NB4 (cell line): Measurements from ENCODE around the gene CDHR3.

Experiments used
- DNase-seq: peaks from one replicate; pipeline ENCODE4 v3.0.0; 2010; ENCODE audit warnings: low read depth
- H3K4me3 ChIP-seq: one replicate; pipeline ENCODE4 v1.5.1; 2011; ENCODE audit warnings: mild to moderate bottlenecking, low read depth, low read length, moderate library complexity
- MYC ChIP-seq: IDR thresholded peaks from 2 replicates; pipeline ENCODE4 v1.6.1; 2011; ENCODE audit warnings: low read depth, low read length
- POLR2A ChIP-seq: IDR thresholded peaks from 2 replicates; pipeline ENCODE4 v1.6.1; 2011; ENCODE audit warnings: mild to moderate bottlenecking; ENCODE audit not compliant: insufficient read length; ENCODE audit errors: extremely low read depth
- TF ChIP-seq, protein P1 (sequence below): IDR thresholded peaks from 2 replicates; pipeline ENCODE4 v1.6.1; 2011; ENCODE audit warnings: low read depth, low read length
- TF ChIP-seq, protein P2 (sequence below): IDR thresholded peaks from one replicate; pipeline ENCODE4 v1.5.1; 2012; ENCODE audit warnings: low read depth, low read length

Gene CDHR3

DNA sequence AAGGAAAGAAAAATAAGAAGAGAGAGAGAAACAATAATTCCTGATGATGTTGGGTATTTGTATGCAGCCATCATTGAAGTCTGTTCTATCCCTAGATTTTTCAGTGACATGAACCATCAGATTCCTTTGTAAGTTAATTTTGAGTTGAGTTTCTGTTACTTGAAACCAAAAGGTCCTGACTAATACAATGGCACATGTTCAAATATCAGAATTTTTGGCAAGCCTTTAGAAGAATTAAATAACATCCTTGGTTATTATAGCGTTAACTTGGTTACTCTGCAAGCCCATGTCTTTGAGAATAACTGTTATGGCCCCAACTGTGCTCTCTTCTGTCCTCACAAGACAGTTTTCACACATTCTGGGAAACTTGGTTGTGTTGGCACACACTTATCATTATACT lies 82.5 kb downstream of the CDHR3 start:
- no peak for DNase-seq
- no peak overlapping the region for H3K4me3 ChIP-seq
- TF ChIP-seq, protein P1, sequence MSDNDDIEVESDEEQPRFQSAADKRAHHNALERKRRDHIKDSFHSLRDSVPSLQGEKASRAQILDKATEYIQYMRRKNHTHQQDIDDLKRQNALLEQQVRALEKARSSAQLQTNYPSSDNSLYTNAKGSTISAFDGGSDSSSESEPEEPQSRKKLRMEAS: no peak
- TF ChIP-seq MYC (no peak), POLR2A (no peak)
- TF ChIP-seq, protein P2, sequence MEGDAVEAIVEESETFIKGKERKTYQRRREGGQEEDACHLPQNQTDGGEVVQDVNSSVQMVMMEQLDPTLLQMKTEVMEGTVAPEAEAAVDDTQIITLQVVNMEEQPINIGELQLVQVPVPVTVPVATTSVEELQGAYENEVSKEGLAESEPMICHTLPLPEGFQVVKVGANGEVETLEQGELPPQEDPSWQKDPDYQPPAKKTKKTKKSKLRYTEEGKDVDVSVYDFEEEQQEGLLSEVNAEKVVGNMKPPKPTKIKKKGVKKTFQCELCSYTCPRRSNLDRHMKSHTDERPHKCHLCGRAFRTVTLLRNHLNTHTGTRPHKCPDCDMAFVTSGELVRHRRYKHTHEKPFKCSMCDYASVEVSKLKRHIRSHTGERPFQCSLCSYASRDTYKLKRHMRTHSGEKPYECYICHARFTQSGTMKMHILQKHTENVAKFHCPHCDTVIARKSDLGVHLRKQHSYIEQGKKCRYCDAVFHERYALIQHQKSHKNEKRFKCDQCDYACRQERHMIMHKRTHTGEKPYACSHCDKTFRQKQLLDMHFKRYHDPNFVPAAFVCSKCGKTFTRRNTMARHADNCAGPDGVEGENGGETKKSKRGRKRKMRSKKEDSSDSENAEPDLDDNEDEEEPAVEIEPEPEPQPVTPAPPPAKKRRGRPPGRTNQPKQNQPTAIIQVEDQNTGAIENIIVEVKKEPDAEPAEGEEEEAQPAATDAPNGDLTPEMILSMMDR: no peak

DNA sequence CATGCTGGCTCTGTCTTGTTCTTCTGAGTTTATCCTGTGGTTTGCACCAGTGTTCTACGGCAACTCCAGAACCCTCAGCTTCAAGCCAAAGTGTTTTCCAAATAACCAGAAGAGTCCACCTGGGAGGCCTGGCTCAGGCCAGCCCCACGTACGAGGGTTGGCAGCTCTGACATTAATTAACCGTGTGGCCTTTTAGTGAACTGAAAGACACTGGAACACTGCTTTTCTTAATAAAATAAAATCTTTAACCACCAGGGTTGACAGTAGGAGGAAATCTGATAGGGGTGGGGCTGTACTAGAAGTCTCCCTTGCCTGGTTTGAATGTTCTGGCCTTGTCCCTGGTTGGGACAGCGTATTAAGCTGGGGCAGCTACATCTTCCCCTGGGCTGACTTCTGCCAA lies 84.1 kb downstream of the CDHR3 start:
- no peak for TF ChIP-seq POLR2A
- TF ChIP-seq, protein P2: no peak
- TF ChIP-seq MYC: no peak
- TF ChIP-seq, protein P1: no peak

DNA sequence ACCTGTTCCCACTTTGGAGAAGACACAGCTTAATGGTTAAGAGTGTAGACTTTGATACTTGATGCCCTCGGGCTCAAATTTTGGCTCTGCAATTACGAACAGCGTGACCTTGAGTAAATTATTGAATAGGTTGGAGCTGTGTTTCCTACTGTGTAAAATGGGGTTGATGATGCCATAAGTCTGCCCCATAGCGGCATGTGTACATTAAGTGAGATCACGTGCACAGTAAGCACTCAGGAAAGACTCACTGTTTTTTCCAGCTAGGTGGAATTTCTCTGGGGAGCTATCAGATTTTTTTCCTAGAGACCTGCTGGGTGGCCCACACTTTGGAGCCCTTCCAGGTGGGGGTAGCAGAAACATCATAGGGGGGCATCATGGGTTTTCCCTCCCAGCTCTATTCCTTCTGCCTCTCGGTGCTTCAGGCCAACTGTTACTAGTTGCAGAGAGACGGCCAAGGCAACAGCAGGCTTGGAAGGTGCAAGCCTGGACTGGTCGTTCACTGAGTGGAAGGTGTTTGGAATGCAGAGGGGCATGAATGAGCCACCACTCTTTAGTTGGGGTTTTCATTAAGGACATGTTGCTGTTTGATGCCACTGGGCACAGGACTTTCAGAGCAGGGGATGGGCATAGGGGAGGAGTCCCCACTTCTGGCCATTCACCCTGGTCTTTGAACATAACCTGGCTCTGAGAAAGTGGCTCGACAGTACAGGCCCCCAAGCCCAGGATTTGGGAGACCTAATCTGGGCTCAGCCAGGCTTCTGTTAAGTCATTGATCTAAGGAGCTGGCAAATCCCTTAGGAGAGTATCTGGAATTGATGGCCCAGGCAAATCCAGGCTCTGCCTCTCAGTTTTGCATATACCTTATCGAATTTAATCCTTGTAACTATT lies 85.0 kb downstream of the CDHR3 start:
- TF ChIP-seq, protein P1: no peak
- TF ChIP-seq MYC: no peak
- TF ChIP-seq POLR2A: no peak
- TF ChIP-seq, protein P2: no peak
- no peak overlapping the region for H3K4me3 ChIP-seq
- no peak for DNase-seq

More for the DNA sequence above, 84.1 kb downstream of the CDHR3 start:
- no peak for DNase-seq
- H3K4me3 ChIP-seq: no peak overlapping the region

DNA sequence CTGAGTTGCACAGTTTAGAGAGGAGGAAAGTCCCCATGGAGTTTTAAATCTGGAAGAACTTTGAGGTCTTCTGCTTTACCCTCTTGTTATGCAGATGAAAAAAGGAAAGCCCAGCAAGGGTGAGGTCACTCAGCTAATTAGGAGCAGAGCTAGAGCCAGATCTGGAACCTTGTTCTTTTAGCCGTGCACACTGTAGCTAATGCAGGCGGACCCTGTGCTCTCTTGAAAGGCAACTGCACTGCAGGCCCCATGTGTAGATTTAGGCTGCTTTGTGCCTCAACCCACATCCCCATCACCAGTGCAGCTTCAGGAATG lies 85.6 kb downstream of the CDHR3 start:
- DNase-seq: no peak
- no peak overlapping the region for H3K4me3 ChIP-seq
- no peak for TF ChIP-seq POLR2A
- TF ChIP-seq MYC: no peak
- TF ChIP-seq, protein P2: no peak
- TF ChIP-seq, protein P1: no peak

DNA sequence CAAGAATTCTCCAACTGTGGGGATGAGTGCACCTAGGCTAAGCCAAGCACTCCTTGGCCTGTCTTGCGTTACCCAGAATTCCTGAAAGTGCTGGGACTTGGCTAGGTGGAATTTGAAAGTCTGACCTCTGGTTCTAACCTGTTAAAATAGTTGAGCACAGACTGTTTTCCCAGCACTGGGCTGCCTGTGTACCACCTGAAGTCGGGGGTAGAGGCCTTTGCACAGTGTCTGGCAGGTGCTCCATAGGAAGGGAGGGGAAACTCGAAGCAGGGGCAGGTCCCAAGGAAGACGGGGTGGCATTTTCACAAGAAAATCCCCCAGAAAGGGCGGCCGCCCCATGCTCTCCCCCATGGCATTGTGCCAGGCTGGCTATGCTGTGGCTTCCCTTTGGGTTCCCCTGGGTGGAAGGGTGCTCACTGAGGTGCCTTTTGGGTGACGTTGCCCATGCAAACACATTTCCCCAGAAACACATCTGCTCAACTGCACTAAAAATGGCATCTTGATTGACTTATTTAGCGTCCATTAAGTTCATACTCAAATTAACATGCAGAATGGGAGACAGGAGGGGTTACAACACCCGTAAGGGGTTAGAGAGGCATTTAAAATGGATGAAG lies 86.2 kb downstream of the CDHR3 start:
- no peak for DNase-seq
- no peak overlapping the region for H3K4me3 ChIP-seq
- TF ChIP-seq, protein P2: no peak
- no peak for TF ChIP-seq POLR2A
- TF ChIP-seq, protein P1: no peak
- no peak for TF ChIP-seq MYC
